Measurements from ENCODE around the gene ACAN. TPM values are rescaled to one million over a fixed set of nuclear protein-coding genes. Genes with fewer than 3 reads are reported as not detected.

ACAN gene
- total and polyA plus RNA-seq, 2 donors (not counting 3 experiments of a cell fraction or from before 2014, with no cell fraction given) = not detected

- ChIA-PET CTCF (interaction anchor here (1.1 kb wide), 1 partner anchor 9 kb away, joined by 3 read pairs; no protein-coding TSS in a partner anchor), POLR2A (no interaction called here)
- intact Hi-C loops (cut with micrococcal nuclease) = no loop called here
- Histone ChIP-seq H3K9me1 (replicated peaks; ENCODE audit: control insufficient read depth, extremely low read depth, insufficient read depth, low read length) (no peaks in the 10 kb centered on the region), H3K4me2 (ENCODE audit: insufficient read depth, low read length) (no peak overlapping the region), H3K4me3 (replicated peaks in 1 of 3; ENCODE audit: insufficient read depth in 1 of 3, low read depth in 1 of 3, low read length in 3 of 3) (no peak overlapping the region), H3K79me2 (ENCODE audit: control insufficient read depth, insufficient read depth, low read length) (no peaks in the 10 kb centered on the region), H3K4me1 (ENCODE audit: control insufficient read depth, extremely low read depth, insufficient read depth, low read length) (no peaks in the 10 kb centered on the region), H3K36me3 (ENCODE audit: control insufficient read depth in 2 of 2, extremely low read depth in 1 of 2, insufficient read depth in 2 of 2, low read length in 2 of 2) (no peaks in the 10 kb centered on the region), H3K27me3 (ENCODE audit: control insufficient read depth in 2 of 2, insufficient read depth in 2 of 2, low read length in 2 of 2) (no peaks in the 10 kb centered on the region), H4K20me1 (replicated peaks; ENCODE audit: control insufficient read depth, extremely low read depth, insufficient read depth, low read length) (no peaks in the 10 kb centered on the region), H3K9me3 (replicated peaks; ENCODE audit: control insufficient read depth, insufficient read depth, low read length) (no peaks in the 10 kb centered on the region), H3K9ac (replicated peaks; ENCODE audit: extremely low read depth, insufficient read depth, low read length) (no peak overlapping the region), H2AFZ (ENCODE audit: low read depth, low read length) (no peak overlapping the region), H3K27ac (ENCODE audit: insufficient read depth, low read depth, low read length) (no peak overlapping the region)
- no TSS peak for BruUV-seq (replicated peaks)
- dilution Hi-C loops (cut with MboI; ENCODE audit: extremely low pct_ligation_motif_present, low sequenced_read_pairs) = no loop called here
- DNase-seq (ENCODE audit: low read depth, low spot score) (no peak), FAIRE-seq (no peak)
- no peak for TF ChIP-seq EZH2 (IDR thresholded peaks at IDR 0.05; ENCODE audit: borderline replicate concordance, low read depth, low read length, severe bottlenecking)
- no peak for TF ChIP-seq JUN (IDR thresholded peaks at IDR 0.05; ENCODE audit: borderline replicate concordance, insufficient read depth, insufficient read length, low read depth)
- TF ChIP-seq MYC (IDR thresholded peaks at IDR 0.05; ENCODE audit: low read depth, low read length) = no peak
- TF ChIP-seq MAX (IDR thresholded peaks at IDR 0.05; ENCODE audit: insufficient read depth, insufficient read length) = no peak
These were observed 40.1 kb downstream of the ACAN start for GRCh38 chr15:88843334-88843733.

- CTCF ChIA-PET = interaction anchor here (1.3 to 1.8 kb wide), 2 partner anchors 10 to 60 kb away, joined by 6 read pairs; no protein-coding TSS in a partner anchor
- Histone ChIP-seq H3K27me3 (ENCODE audit: control insufficient read depth in 2 of 2, insufficient read depth in 2 of 2, low read length in 2 of 2) (no peaks in the 10 kb centered on the region), H3K4me1 (ENCODE audit: control insufficient read depth, extremely low read depth, insufficient read depth, low read length) (no peaks in the 10 kb centered on the region), H3K79me2 (ENCODE audit: control insufficient read depth, insufficient read depth, low read length) (no peaks in the 10 kb centered on the region), H3K27ac (ENCODE audit: insufficient read depth, low read depth, low read length) (no peak overlapping the region), H3K9ac (replicated peaks; ENCODE audit: extremely low read depth, insufficient read depth, low read length) (no peak overlapping the region), H4K20me1 (replicated peaks; ENCODE audit: control insufficient read depth, extremely low read depth, insufficient read depth, low read length) (no peaks in the 10 kb centered on the region), H3K36me3 (ENCODE audit: control insufficient read depth in 2 of 2, extremely low read depth in 1 of 2, insufficient read depth in 2 of 2, low read length in 2 of 2) (no peaks in the 10 kb centered on the region), H2AFZ (ENCODE audit: low read depth, low read length) (no peak overlapping the region), H3K9me1 (replicated peaks; ENCODE audit: control insufficient read depth, extremely low read depth, insufficient read depth, low read length) (no peaks in the 10 kb centered on the region), H3K9me3 (replicated peaks; ENCODE audit: control insufficient read depth, insufficient read depth, low read length) (no peaks in the 10 kb centered on the region), H3K4me2 (ENCODE audit: insufficient read depth, low read length) (no peak overlapping the region), H3K4me3 (replicated peaks in 1 of 3; ENCODE audit: insufficient read depth in 1 of 3, low read depth in 1 of 3, low read length in 3 of 3) (no peak overlapping the region)
- no peak for TF ChIP-seq MAX (IDR thresholded peaks at IDR 0.05; ENCODE audit: insufficient read depth, insufficient read length)
- no peak for TF ChIP-seq EZH2 (IDR thresholded peaks at IDR 0.05; ENCODE audit: borderline replicate concordance, low read depth, low read length, severe bottlenecking)
- TF ChIP-seq FOS (IDR thresholded peaks at IDR 0.05; ENCODE audit: borderline replicate concordance, insufficient read depth, low read length) = no peak
- TF ChIP-seq GATA2 (IDR thresholded peaks at IDR 0.05; ENCODE audit: insufficient read depth, insufficient read length, low read depth, low read length) = no peak
- TF ChIP-seq MYC (IDR thresholded peaks at IDR 0.05; ENCODE audit: low read depth, low read length) = no peak
- TF ChIP-seq, protein P1, sequence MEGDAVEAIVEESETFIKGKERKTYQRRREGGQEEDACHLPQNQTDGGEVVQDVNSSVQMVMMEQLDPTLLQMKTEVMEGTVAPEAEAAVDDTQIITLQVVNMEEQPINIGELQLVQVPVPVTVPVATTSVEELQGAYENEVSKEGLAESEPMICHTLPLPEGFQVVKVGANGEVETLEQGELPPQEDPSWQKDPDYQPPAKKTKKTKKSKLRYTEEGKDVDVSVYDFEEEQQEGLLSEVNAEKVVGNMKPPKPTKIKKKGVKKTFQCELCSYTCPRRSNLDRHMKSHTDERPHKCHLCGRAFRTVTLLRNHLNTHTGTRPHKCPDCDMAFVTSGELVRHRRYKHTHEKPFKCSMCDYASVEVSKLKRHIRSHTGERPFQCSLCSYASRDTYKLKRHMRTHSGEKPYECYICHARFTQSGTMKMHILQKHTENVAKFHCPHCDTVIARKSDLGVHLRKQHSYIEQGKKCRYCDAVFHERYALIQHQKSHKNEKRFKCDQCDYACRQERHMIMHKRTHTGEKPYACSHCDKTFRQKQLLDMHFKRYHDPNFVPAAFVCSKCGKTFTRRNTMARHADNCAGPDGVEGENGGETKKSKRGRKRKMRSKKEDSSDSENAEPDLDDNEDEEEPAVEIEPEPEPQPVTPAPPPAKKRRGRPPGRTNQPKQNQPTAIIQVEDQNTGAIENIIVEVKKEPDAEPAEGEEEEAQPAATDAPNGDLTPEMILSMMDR (IDR thresholded peaks at IDR 0.05; ENCODE audit: extremely low read depth in 1 of 2, insufficient read depth in 1 of 2, low read depth in 1 of 2, low read length in 2 of 2) = no peak
- TF ChIP-seq JUN (IDR thresholded peaks at IDR 0.05; ENCODE audit: borderline replicate concordance, insufficient read depth, insufficient read length, low read depth) = no peak
- no peak for TF ChIP-seq POLR2AphosphoS5 (IDR thresholded peaks at IDR 0.05; ENCODE audit: insufficient read depth, low read depth, low read length)
- FAIRE-seq = no peak
- DNase-seq (ENCODE audit: low read depth, low spot score) = no peak
- BruUV-seq (replicated peaks) = no TSS peak
- intact Hi-C loops (cut with micrococcal nuclease) (no loop called here), dilution Hi-C loops (cut with MboI; ENCODE audit: extremely low pct_ligation_motif_present, low sequenced_read_pairs) (no loop called here)
- POLR2A ChIA-PET = no interaction called here
These were observed 41.6 kb downstream of the ACAN start for GRCh38 chr15:88844749-88845386.
